NCI-H2171 (cell line): ENCODE data around the gene PPP2R3A.
"Not testable (repeated sequence)": the region's sequence is repeated elsewhere in the genome, so short reads cannot be mapped to it uniquely, and the experiment has no call there.

Source experiments
- DNase-seq: peaks from one replicate; lab custom pipeline; 2025; lab: John Stamatoyannopoulos, UW

PPP2R3A gene

GRCh38 chr3:136106101-136106500, 140.6 kb downstream of the PPP2R3A start:
- no peak for DNase-seq

GRCh38 chr3:136109499-136109898, 144.0 kb downstream of the PPP2R3A start:
- no peak for DNase-seq

GRCh38 chr3:136110481-136110880, 145.0 kb downstream of the PPP2R3A start:
- DNase-seq: no peak

- DNase-seq: no peak
Measured at GRCh38 chr3:136114421-136114820, 148.9 kb downstream of the PPP2R3A start.

- DNase-seq: not testable (repeated sequence)
Measured at GRCh38 chr3:136119332-136119731, 153.8 kb downstream of the PPP2R3A start.

GRCh38 chr3:136119783-136120182, 154.3 kb downstream of the PPP2R3A start:
- not testable (repeated sequence) for DNase-seq

- DNase-seq: no peak
Measured at GRCh38 chr3:136120373-136121348, 155.1 kb downstream of the PPP2R3A start.

- no peak for DNase-seq
Measured at GRCh38 chr3:136122006-136122405, 156.5 kb downstream of the PPP2R3A start.

GRCh38 chr3:136131647-136132046, 166.1 kb downstream of the PPP2R3A start:
- not testable (repeated sequence) for DNase-seq

- DNase-seq: no peak
Measured at GRCh38 chr3:136134091-136134490, 168.6 kb downstream of the PPP2R3A start.

GRCh38 chr3:136135039-136135802, 169.7 kb downstream of the PPP2R3A start:
- peak; percentile 16 for DNase-seq

- DNase-seq: no peak
Measured at GRCh38 chr3:136136454-136136853, 170.9 kb downstream of the PPP2R3A start.

GRCh38 chr3:136141291-136141785, 175.8 kb downstream of the PPP2R3A start:
- DNase-seq: no peak

- no peak for DNase-seq
Measured at GRCh38 chr3:136141891-136142290, 176.4 kb downstream of the PPP2R3A start.

- DNase-seq: no peak
Measured at GRCh38 chr3:136142592-136142991, 177.1 kb downstream of the PPP2R3A start.

- DNase-seq: not testable (repeated sequence)
Measured at GRCh38 chr3:136144397-136144796, 178.9 kb downstream of the PPP2R3A start.

GRCh38 chr3:136146981-136147729, 181.6 kb downstream of the PPP2R3A start:
- DNase-seq: no peak

GRCh38 chr3:136149667-136150066, 184.1 kb downstream of the PPP2R3A start:
- no peak for DNase-seq

GRCh38 chr3:136151219-136151618, 185.7 kb downstream of the PPP2R3A start:
- DNase-seq: no peak

GRCh38 chr3:136152176-136152843, 186.8 kb downstream of the PPP2R3A start:
- DNase-seq: no peak

- DNase-seq: no peak
Measured at GRCh38 chr3:136152963-136153362, 187.4 kb downstream of the PPP2R3A start.
